ENCODE data around the gene STIMATE.

Gene STIMATE

GRCh38 chr3:52849656-52850055 is 47.7 kb downstream of the STIMATE start:
- no peak for TF ChIP-seq CTCF (IDR thresholded peaks at IDR 0.05; ENCODE audit: borderline replicate concordance, insufficient read depth, low read depth, low read length)
- no peak overlapping the region for H3K4me3 ChIP-seq (ENCODE audit: low read depth, low read length)

GRCh38 chr3:52848617-52849016 is 48.7 kb downstream of the STIMATE start:
- TF ChIP-seq CTCF (IDR thresholded peaks at IDR 0.05; ENCODE audit: borderline replicate concordance, insufficient read depth, low read depth, low read length) = no peak
- no peak overlapping the region for H3K4me3 ChIP-seq (ENCODE audit: low read depth, low read length)

GRCh38 chr3:52847726-52848125 is 49.6 kb downstream of the STIMATE start:
- TF ChIP-seq CTCF (IDR thresholded peaks at IDR 0.05; ENCODE audit: borderline replicate concordance, insufficient read depth, low read depth, low read length) = no peak
- no peak overlapping the region for H3K4me3 ChIP-seq (ENCODE audit: low read depth, low read length)

GRCh38 chr3:52847241-52847640 is 50.1 kb downstream of the STIMATE start:
- no peak overlapping the region for H3K4me3 ChIP-seq (ENCODE audit: low read depth, low read length)
- TF ChIP-seq CTCF (IDR thresholded peaks at IDR 0.05; ENCODE audit: borderline replicate concordance, insufficient read depth, low read depth, low read length) = no peak

- no peak for TF ChIP-seq CTCF (IDR thresholded peaks at IDR 0.05; ENCODE audit: borderline replicate concordance, insufficient read depth, low read depth, low read length)
- no peak overlapping the region for H3K4me3 ChIP-seq (ENCODE audit: low read depth, low read length)
Observed at GRCh38 chr3:52846432-52846965, 50.8 kb downstream of the STIMATE start.

- no peak overlapping the region for H3K4me3 ChIP-seq (ENCODE audit: low read depth, low read length)
Observed at GRCh38 chr3:52845691-52846431, 51.5 kb downstream of the STIMATE start.

More at GRCh38 chr3:52845691-52846431, 51.5 kb downstream of the STIMATE start:
- TF ChIP-seq CTCF (IDR thresholded peaks at IDR 0.05; ENCODE audit: borderline replicate concordance, insufficient read depth, low read depth, low read length) = peak; percentile 46; the same call in 1 of the 2 replicates

All from GM12875 (cell line).